ENCODE data around the gene MUC5AC.

Gene MUC5AC

GRCh38 chr11:1218788-1219445, 61.2 kb downstream of the MUC5AC start:
- POLR2A ChIA-PET = no interaction called here

GRCh38 chr11:1219446-1219833, 61.7 kb downstream of the MUC5AC start:
- no peak overlapping the region for H3K4me3 ChIP-seq (ENCODE audit: low read depth, low read length)
- CTCF ChIA-PET = no interaction called here
- no peak for DNase-seq (ENCODE audit: low read depth, low spot score)
- POLR2A ChIA-PET = no interaction called here
- no peak for TF ChIP-seq CTCF (IDR thresholded peaks at IDR 0.05; ENCODE audit: insufficient read depth, low read length, missing control alignments)

More at GRCh38 chr11:1218788-1219445, 61.2 kb downstream of the MUC5AC start:
- H3K4me3 ChIP-seq (ENCODE audit: low read depth, low read length) = no peak overlapping the region
- no peak for TF ChIP-seq CTCF (IDR thresholded peaks at IDR 0.05; ENCODE audit: insufficient read depth, low read length, missing control alignments)
- CTCF ChIA-PET = no interaction called here
- no peak for DNase-seq (ENCODE audit: low read depth, low spot score)

- no peak for TF ChIP-seq CTCF (IDR thresholded peaks at IDR 0.05; ENCODE audit: insufficient read depth, low read length, missing control alignments)
- no peak overlapping the region for H3K4me3 ChIP-seq (ENCODE audit: low read depth, low read length)
- POLR2A ChIA-PET = no interaction called here
- DNase-seq (ENCODE audit: low read depth, low spot score) = no peak
- CTCF ChIA-PET = no interaction called here
Measured at GRCh38 chr11:1219834-1220815, 62.4 kb downstream of the MUC5AC start.

GRCh38 chr11:1220941-1221721, 63.4 kb downstream of the MUC5AC start:
- ChIA-PET CTCF (interaction anchor here (1.2 kb wide), 1 partner anchor 19 kb away, joined by 3 read pairs; no protein-coding TSS in a partner anchor), POLR2A (no interaction called here)
- DNase-seq (ENCODE audit: low read depth, low spot score) = no peak

GRCh38 chr11:1221848-1222311, 64.1 kb downstream of the MUC5AC start:
- no peak overlapping the region for H3K4me3 ChIP-seq (ENCODE audit: low read depth, low read length)
- POLR2A ChIA-PET = no interaction called here
- CTCF ChIA-PET = interaction anchor here (1.2 kb wide), 1 partner anchor 19 kb away, joined by 3 read pairs; no protein-coding TSS in a partner anchor
- no peak for DNase-seq (ENCODE audit: low read depth, low spot score)
- no peak for TF ChIP-seq CTCF (IDR thresholded peaks at IDR 0.05; ENCODE audit: insufficient read depth, low read length, missing control alignments)

More at GRCh38 chr11:1220941-1221721, 63.4 kb downstream of the MUC5AC start:
- no peak for TF ChIP-seq CTCF (IDR thresholded peaks at IDR 0.05; ENCODE audit: insufficient read depth, low read length, missing control alignments)
- no peak overlapping the region for H3K4me3 ChIP-seq (ENCODE audit: low read depth, low read length)

Measured in AG04449 (cell line).